ENCODE measurements around the gene LDLRAD4.

- no peak for TF ChIP-seq CTCF (conservative IDR thresholded peaks at IDR 0.05)
- TF ChIP-seq ZFX (IDR thresholded peaks at IDR 0.05), result no peak
Measured at GRCh38 chr18:13606604-13607254, 388.2 kb downstream of the LDLRAD4 start.
